ENCODE measurements around the gene TNFRSF13B. TPM values are rescaled to one million over a fixed set of nuclear protein-coding genes. Genes with fewer than 3 reads are reported as not detected.
A peak's percentile ranks its signal among the peaks of the same experiment; 100 is the strongest.

Gene TNFRSF13B
- total and polyA plus RNA-seq, 4 donors, result not detected

DNA sequence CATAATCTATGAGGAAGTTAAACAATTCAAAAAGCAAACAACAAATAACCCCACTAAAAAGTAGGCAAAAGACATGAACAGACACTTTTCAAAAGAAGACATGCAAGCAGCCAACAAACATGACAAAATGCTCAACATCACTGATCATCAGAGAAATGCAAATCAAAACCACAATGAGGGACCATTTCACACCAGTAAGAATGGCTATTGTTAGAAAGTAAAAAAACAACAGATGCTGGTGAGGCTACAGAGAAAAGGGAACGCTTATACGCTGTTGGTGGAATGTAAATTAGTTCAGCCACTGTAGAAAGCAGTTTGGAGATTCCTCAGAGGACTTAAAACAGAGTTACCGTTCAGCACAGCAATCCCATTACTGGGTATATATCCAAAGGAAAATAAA lies 24.4 kb downstream of the TNFRSF13B start:
- Histone ChIP-seq H3K4me3 (ENCODE audit: low read depth, low read length) (no peak overlapping the region), H3K4me1 (ENCODE audit: control insufficient read depth, insufficient read depth, low read length) (no peaks in the 10 kb centered on the region), H3K9me3 (ENCODE audit: control insufficient read depth, insufficient read depth, low read length) (peaks cover 7% of the 10 kb centered on the region), H3K27ac (ENCODE audit: low read depth, low read length) (no peak overlapping the region), H3K27me3 (ENCODE audit: control insufficient read depth, insufficient read depth, low read length) (no peaks in the 10 kb centered on the region), H3K36me3 (ENCODE audit: control insufficient read depth, insufficient read depth, low read length) (no peaks in the 10 kb centered on the region)
- whole genome bisulfite sequencing (ENCODE audit: insufficient coverage), result 42% methylated on average over 2 of the region's 3 CpGs
- DNase-seq (ENCODE audit: low read depth in 4 of 6, low spot score in 6 of 6), result no peak

DNA sequence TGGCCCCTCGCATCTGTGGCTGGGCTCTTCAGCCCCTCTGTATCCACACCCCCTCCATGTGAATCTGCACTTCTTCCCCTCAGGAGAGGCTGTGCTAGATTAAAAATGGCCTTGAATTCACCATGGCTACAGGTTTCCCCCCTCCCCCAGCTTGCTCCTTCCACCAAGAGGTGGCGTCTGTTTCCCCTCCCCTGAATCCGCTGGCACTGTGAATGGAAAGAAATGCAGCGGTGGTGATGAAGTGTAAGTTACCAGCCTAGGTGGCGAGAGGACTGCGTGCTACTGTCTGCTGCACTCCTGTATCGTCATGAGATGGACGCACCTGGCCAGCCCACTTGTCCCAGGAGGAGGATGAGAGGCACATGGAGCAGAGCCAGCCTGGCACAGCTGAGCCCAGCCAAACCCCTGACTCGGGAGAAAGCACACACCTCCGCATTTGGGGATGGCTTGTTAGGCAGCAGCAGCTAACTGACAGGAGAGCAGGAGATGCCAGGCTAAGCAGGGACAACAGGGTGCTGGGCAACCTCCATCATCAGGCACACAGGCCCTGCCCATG lies 26.2 kb downstream of the TNFRSF13B start:
- H3K4me1 ChIP-seq (ENCODE audit: control insufficient read depth, insufficient read depth, low read length), result no peaks in the 10 kb centered on the region
- no peak overlapping the region for H3K4me3 ChIP-seq (ENCODE audit: low read depth, low read length)
- no peaks in the 10 kb centered on the region for H3K36me3 ChIP-seq (ENCODE audit: control insufficient read depth, insufficient read depth, low read length)
- WGBS (ENCODE audit: insufficient coverage), result 67% methylated on average over 6 of the region's 10 CpGs
- no peaks in the 10 kb centered on the region for H3K27me3 ChIP-seq (ENCODE audit: control insufficient read depth, insufficient read depth, low read length)
- H3K9me3 ChIP-seq (ENCODE audit: control insufficient read depth, insufficient read depth, low read length), result peaks cover 7% of the 10 kb centered on the region
- no peak overlapping the region for H3K27ac ChIP-seq (ENCODE audit: low read depth, low read length)
- peak in 1 of 6 donors; percentile 6 for DNase-seq (ENCODE audit: low read depth in 4 of 6, low spot score in 6 of 6)

DNA sequence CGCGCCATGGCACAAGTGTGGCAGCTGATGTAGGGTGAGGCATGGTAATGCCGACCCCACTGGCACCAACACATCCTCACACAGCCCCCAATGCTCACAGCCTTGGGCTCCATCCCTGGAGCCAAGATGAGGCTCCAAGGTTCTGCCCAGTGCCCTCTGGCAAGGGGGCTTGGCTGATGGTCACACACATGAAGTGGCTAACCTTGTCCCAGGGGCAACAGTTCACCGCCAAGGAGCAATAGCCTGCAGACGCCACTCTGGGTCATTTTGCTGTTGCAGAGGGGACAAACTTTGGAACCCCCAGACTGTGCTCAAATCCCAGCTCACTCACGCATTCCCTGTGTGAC lies 26.8 kb downstream of the TNFRSF13B start:
- no peak for DNase-seq (ENCODE audit: low read depth in 4 of 6, low spot score in 6 of 6)
- peaks cover 7% of the 10 kb centered on the region for H3K9me3 ChIP-seq (ENCODE audit: control insufficient read depth, insufficient read depth, low read length)

DNA sequence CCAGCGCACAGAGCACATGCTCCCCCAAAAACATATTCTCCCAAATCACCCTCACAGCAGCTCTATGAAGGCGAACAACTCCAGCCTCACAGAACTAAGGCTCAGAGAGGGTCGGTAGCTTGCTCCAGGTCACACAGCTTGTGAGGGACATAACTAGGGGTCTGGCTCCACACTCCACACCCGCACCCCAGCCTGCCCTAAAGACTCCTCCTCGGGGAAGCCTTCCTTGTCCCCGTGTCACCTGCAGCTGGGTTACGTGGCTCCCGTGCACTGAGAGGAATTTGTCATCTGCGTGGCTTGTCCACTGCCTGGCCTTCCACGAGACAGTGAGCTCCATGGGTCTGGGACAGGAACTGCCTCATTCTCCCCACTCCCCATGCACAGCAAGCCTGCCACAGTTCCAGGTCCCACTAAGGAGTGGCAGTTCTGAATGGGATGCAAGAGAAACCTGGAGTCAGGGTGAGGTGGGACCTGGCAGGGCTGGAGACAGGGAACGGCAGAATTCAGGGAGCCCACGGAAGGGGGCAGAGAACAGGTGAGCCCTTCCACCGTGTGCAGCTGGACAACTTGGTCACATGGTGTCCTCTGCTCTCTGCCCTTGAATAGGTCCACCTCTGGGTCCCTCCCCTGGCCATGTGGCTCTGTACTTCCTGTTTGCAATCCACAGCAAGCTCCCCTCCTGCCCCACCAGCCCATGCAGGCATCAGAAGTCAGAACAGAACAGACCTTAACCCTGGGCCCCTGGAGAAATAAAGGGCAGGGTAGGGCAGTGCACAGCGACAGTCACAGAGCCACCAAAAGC lies 27.4 kb downstream of the TNFRSF13B start:
- DNase-seq (ENCODE audit: low read depth in 4 of 6, low spot score in 6 of 6), result no peak
- Histone ChIP-seq H3K27me3 (ENCODE audit: control insufficient read depth, insufficient read depth, low read length) (no peaks in the 10 kb centered on the region), H3K9me3 (ENCODE audit: control insufficient read depth, insufficient read depth, low read length) (peaks cover 7% of the 10 kb centered on the region), H3K36me3 (ENCODE audit: control insufficient read depth, insufficient read depth, low read length) (no peaks in the 10 kb centered on the region), H3K27ac (ENCODE audit: low read depth, low read length) (no peak overlapping the region), H3K4me3 (ENCODE audit: low read depth, low read length) (no peak overlapping the region), H3K4me1 (ENCODE audit: control insufficient read depth, insufficient read depth, low read length) (no peaks in the 10 kb centered on the region)
- 88% methylated on average over 12 of the region's 14 CpGs for whole genome bisulfite sequencing (ENCODE audit: insufficient coverage)

More for the DNA sequence above, 26.8 kb downstream of the TNFRSF13B start:
- H3K4me3 ChIP-seq (ENCODE audit: low read depth, low read length), result no peak overlapping the region
- no peak overlapping the region for H3K27ac ChIP-seq (ENCODE audit: low read depth, low read length)
- H3K27me3 ChIP-seq (ENCODE audit: control insufficient read depth, insufficient read depth, low read length), result no peaks in the 10 kb centered on the region
- 91% methylated on average over 4 of the region's 6 CpGs for WGBS (ENCODE audit: insufficient coverage)
- no peaks in the 10 kb centered on the region for H3K4me1 ChIP-seq (ENCODE audit: control insufficient read depth, insufficient read depth, low read length)
- H3K36me3 ChIP-seq (ENCODE audit: control insufficient read depth, insufficient read depth, low read length), result no peaks in the 10 kb centered on the region

DNA sequence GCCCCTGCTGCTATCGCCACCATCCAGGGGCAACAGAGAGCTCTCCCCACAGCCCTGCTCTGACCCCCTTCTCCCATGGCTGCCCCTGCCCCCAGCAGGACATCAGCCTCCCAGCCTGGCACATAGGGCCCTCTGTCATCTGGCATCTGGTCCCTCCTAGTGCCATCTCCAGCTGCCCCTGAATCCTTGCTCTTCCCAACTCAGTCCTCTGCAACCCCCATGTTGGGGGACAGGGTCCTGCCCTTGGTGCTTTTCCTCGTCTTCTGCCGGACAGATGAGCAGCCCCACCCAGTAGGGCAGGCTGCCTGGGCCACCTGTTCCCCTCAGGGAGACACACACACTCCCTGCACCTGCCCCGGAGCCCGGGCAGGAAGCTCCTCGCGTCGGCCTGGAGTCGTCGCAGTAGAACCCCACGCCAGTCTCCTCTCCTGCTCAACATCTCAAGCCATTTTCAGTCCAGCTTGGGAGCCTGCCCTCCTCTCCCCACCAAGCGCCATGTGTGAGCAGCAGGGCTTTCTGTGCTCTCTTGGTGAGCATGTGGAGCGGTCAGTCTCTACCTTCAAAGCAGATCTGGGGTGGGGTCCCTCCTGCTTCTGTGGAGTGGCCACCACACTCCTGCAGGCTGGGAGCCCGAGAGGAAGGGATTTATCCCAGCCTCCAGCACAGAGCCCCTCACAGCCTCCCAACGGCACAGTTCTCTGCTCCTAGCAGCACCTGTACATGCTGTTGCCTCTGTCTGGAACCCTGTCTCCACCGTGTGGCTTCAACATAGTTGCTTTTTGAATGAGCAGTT lies 28.2 kb downstream of the TNFRSF13B start:
- H3K4me3 ChIP-seq (ENCODE audit: low read depth, low read length), result no peak overlapping the region
- no peaks in the 10 kb centered on the region for H3K36me3 ChIP-seq (ENCODE audit: control insufficient read depth, insufficient read depth, low read length)
- peaks cover 2% of the 10 kb centered on the region for H3K27me3 ChIP-seq (ENCODE audit: control insufficient read depth, insufficient read depth, low read length)
- H3K27ac ChIP-seq (ENCODE audit: low read depth, low read length), result no peak overlapping the region
- no peak for DNase-seq (ENCODE audit: low read depth in 4 of 6, low spot score in 6 of 6)
- no peaks in the 10 kb centered on the region for H3K4me1 ChIP-seq (ENCODE audit: control insufficient read depth, insufficient read depth, low read length)
- 87% methylated on average over 16 of the region's 16 CpGs for WGBS (ENCODE audit: insufficient coverage)
- peaks cover 3% of the 10 kb centered on the region for H3K9me3 ChIP-seq (ENCODE audit: control insufficient read depth, insufficient read depth, low read length)

DNA sequence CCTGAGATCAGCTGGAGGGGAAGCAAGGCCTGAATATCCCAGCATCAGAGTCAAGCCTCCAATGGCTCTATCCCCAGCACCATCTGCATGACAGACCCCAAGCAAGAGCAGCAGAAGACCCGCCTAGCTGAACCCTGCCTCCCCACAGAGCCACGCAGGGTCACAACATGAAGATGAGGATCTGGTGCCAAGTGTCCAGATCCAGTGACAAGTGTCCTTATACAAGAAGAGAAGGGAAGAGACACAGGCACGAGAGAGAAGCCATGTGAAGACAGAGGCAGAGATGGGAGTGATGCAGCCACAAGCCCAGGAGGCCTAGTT lies 28.9 kb downstream of the TNFRSF13B start:
- no peak for DNase-seq (ENCODE audit: low read depth in 4 of 6, low spot score in 6 of 6)
- H3K36me3 ChIP-seq (ENCODE audit: control insufficient read depth, insufficient read depth, low read length), result no peaks in the 10 kb centered on the region
- H3K9me3 ChIP-seq (ENCODE audit: control insufficient read depth, insufficient read depth, low read length), result no peaks in the 10 kb centered on the region
- 81% methylated on average over 2 of the region's 3 CpGs for WGBS (ENCODE audit: insufficient coverage)
- no peak overlapping the region for H3K4me3 ChIP-seq (ENCODE audit: low read depth, low read length)
- H3K27ac ChIP-seq (ENCODE audit: low read depth, low read length), result no peak overlapping the region
- H3K4me1 ChIP-seq (ENCODE audit: control insufficient read depth, insufficient read depth, low read length), result no peaks in the 10 kb centered on the region
- H3K27me3 ChIP-seq (ENCODE audit: control insufficient read depth, insufficient read depth, low read length), result peaks cover 2% of the 10 kb centered on the region

DNA sequence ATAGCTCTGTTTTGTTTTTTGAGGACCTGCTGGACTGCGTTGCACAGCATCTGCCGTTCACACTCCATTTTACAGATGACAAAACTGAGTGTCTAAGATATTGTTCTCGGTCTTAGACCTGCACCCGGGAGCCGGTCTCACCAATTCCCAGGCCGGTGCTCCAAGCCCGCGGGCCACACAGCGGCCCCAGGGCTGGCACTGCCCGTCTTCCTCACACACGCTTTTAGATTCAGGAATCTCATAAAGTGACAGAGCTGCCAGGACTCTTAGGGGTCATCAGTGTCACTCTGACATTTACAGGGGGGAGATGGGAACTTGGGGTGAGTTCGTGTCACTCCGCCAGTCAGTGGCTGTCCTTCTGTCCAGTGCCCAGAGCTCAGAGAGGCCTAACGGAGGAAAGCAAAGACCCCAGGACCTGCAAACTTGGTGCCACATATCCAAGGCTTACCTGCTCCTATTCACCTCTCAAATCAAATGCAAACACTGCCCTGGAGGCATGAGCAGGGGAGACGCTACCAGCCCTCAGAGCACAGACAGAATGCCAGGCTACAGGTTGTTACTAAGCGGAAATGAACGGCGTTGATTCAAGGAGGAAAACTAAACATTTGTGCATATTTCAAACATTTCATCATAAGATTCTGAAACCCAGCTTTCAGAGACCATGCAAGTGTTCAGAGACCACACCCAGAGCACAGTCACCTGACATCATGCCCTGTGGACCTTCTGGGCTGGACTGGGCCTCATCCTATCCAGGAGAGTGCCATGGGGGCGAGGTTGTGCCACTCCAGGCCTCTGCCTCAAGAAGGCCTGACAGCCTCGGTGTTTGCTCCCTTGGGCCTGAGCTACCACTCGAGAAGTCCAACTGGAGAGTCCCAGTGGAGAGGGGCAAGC lies 29.5 kb downstream of the TNFRSF13B start:
- Histone ChIP-seq H3K27me3 (ENCODE audit: control insufficient read depth, insufficient read depth, low read length) (peaks cover 2% of the 10 kb centered on the region), H3K27ac (ENCODE audit: low read depth, low read length) (no peak overlapping the region), H3K9me3 (ENCODE audit: control insufficient read depth, insufficient read depth, low read length) (no peaks in the 10 kb centered on the region), H3K4me3 (ENCODE audit: low read depth, low read length) (no peak overlapping the region), H3K4me1 (ENCODE audit: control insufficient read depth, insufficient read depth, low read length) (no peaks in the 10 kb centered on the region), H3K36me3 (ENCODE audit: control insufficient read depth, insufficient read depth, low read length) (no peaks in the 10 kb centered on the region)
- 95% methylated on average over 21 of the region's 21 CpGs for WGBS (ENCODE audit: insufficient coverage)
- DNase-seq (ENCODE audit: low read depth in 4 of 6, low spot score in 6 of 6), result no peak

DNA sequence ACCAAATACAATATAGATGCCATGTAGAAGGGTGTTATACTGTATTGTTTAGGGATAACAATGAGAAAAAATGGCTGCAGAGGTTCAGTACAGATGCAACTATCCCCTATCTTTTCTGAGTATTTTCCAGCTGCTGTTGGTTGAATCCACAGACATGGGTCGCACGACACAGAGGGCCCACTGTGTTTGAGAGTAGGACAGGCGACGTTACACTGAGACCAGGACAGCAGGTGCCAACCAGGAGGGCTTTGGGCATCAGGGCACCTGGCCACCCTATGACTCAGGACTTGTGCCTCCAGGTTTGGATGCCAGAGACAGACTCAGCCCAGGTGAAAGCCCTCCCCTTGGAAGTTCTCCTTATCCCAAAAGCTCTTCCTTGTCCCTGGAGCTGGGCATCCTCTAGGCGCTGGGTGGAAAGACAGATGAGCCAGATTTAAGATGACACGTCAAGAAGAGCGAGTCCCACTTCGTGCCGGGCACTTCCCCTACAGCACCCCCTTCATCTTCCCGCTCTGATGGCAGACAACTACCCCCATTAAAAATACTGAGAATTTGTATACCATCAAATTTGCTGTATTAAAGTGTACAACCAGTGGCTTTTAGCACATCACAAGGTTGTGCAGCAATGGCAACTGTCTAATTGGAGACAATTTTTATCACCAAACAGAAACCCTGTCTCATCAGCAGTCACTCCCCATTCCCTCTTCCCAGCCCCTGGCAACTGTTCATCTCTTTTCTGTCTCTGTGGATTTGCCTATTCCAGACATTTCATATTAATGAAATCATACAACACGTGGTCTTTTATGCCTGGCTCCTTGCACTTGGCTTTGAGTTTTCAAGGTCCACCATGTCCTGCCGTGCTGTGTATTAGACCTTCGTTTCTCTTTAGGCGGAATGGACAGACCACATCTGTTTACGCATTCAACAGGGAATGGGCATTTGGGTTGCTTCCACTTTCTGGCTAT lies 30.6 kb downstream of the TNFRSF13B start:
- H3K4me1 ChIP-seq (ENCODE audit: control insufficient read depth, insufficient read depth, low read length), result no peaks in the 10 kb centered on the region
- peaks cover 2% of the 10 kb centered on the region for H3K27me3 ChIP-seq (ENCODE audit: control insufficient read depth, insufficient read depth, low read length)
- DNase-seq (ENCODE audit: low read depth in 4 of 6, low spot score in 6 of 6), result peak in 1 of 6 donors; percentile 10
- no peak overlapping the region for H3K4me3 ChIP-seq (ENCODE audit: low read depth, low read length)
- no peaks in the 10 kb centered on the region for H3K9me3 ChIP-seq (ENCODE audit: control insufficient read depth, insufficient read depth, low read length)
- no peak overlapping the region for H3K27ac ChIP-seq (ENCODE audit: low read depth, low read length)
- H3K36me3 ChIP-seq (ENCODE audit: control insufficient read depth, insufficient read depth, low read length), result no peaks in the 10 kb centered on the region
- WGBS (ENCODE audit: insufficient coverage), result 85% methylated on average over 13 of the region's 15 CpGs

All from spinal cord (tissue), 10 donors.